PC-3 (cell line): Measurements from ENCODE around the gene IGSF3. TPM values are rescaled to one million over a fixed set of nuclear protein-coding genes. Genes with fewer than 3 reads are reported as not detected.

Source experiments
- ATAC-seq: fragments of 200-7000 bp; cut with Tn5 transposase; 2 replicates; pipeline ENCODE4 v1.9.1; 2020; ENCODE audit warnings: mild to moderate bottlenecking, moderate library complexity
- BruUV-seq: library from RNA; stranded (reverse); fragments of 400-500 nt; replicated peaks from 2 replicates; lab custom pipeline; 2021; lab: Mats Ljungman, UMichigan
- CTCF ChIA-PET: fragments of 300-600 bp; sonication (Branson Sonifier 250); formaldehyde crosslinking; loops from one replicate; lab custom pipeline; 2022; ENCODE audit warnings: antibody characterized with exemption; lab: Charles Lee
- POLR2A ChIA-PET: fragments of 300-600 bp; sonication (Branson Sonifier 250); formaldehyde crosslinking; loops from one replicate; lab custom pipeline; 2022; ENCODE audit warnings: antibody characterized with exemption; ENCODE audit not compliant: unreplicated experiment; lab: Charles Lee
- DNase-seq: peaks from one replicate; pipeline ENCODE4 v3.0.0-alpha.2; 2015
- H2AFZ ChIP-seq: fragments of 300-600 bp; sonication (generic); 2 replicates; pipeline ENCODE4 v1.6.0; 2016; ENCODE audit warnings: antibody characterized with exemption, low read length
- H3F3A ChIP-seq: fragments of 300-600 bp; sonication (generic); one replicate; pipeline ENCODE4 v1.6.0; 2017; ENCODE audit warnings: antibody characterized with exemption, low read length, control low read depth, mild to moderate bottlenecking; ENCODE audit not compliant: unreplicated experiment
- H3K27ac ChIP-seq: fragments of 300-600 bp; sonication (generic); 2 replicates; pipeline ENCODE4 v1.5.1; 2016; ENCODE audit warnings: mild to moderate bottlenecking, low read length
- H3K27me3 ChIP-seq: fragments of 300-600 bp; sonication (generic); 2 replicates; pipeline ENCODE4 v1.6.1; 2016; ENCODE audit warnings: low read length, mixed read lengths
- H3K36me3 ChIP-seq: fragments of 300-600 bp; sonication (generic); 2 replicates; pipeline ENCODE4 v1.6.1; 2016; ENCODE audit warnings: low read depth, mixed run types, low read length, mixed read lengths
- H3K4me1 ChIP-seq: fragments of 300-600 bp; sonication (generic); 2 replicates; pipeline ENCODE4 v1.5.1; 2016; ENCODE audit warnings: low read length; ENCODE audit not compliant: insufficient read depth
- H3K4me2 ChIP-seq: fragments of 300-600 bp; sonication (generic); 2 replicates; pipeline ENCODE4 v1.6.0; 2016; ENCODE audit warnings: low read length
- H3K4me3 ChIP-seq: fragments of 300-600 bp; sonication (generic); 2 replicates; pipeline ENCODE4 v1.5.1; 2016; ENCODE audit warnings: mild to moderate bottlenecking, low read length, mixed read lengths
- H3K79me2 ChIP-seq: fragments of 300-600 bp; sonication (generic); 2 replicates; pipeline ENCODE4 v1.6.1; 2017; ENCODE audit warnings: low read length, mixed read lengths
- H3K9ac ChIP-seq: fragments of 300-600 bp; sonication (generic); 2 replicates; pipeline ENCODE4 v1.6.0; 2016; ENCODE audit warnings: mild to moderate bottlenecking, low read length
- H3K9me2 ChIP-seq: fragments of 300-600 bp; sonication (generic); replicated peaks from 2 replicates; pipeline ENCODE4 v1.6.1; 2016; ENCODE audit warnings: mixed run types, low read length, mixed read lengths
- H3K9me3 ChIP-seq: fragments of 300-600 bp; sonication (generic); 2 replicates; pipeline ENCODE4 v1.6.1; 2016; ENCODE audit warnings: low read length, mixed read lengths
- H4K20me1 ChIP-seq: fragments of 300-600 bp; sonication (generic); 2 replicates; pipeline ENCODE4 v1.6.1; 2016; ENCODE audit warnings: low read length, mixed read lengths
- CTCF ChIP-seq: fragments of 300-600 bp; sonication (generic); conservative IDR thresholded peaks from 2 replicates; pipeline ENCODE4 v1.5.1; 2017; ENCODE audit warnings: antibody characterized with exemption, low read depth, mild to moderate bottlenecking, low read length
- EZH2 ChIP-seq: fragments of 300-600 bp; sonication (generic); IDR thresholded peaks from one replicate; pipeline ENCODE4 v1.6.1; 2017; ENCODE audit warnings: antibody characterized with exemption, mild to moderate bottlenecking, low read length; ENCODE audit not compliant: unreplicated experiment
- EZH2phosphoT487 ChIP-seq: fragments of 300-600 bp; sonication (generic); IDR thresholded peaks from 2 replicates; pipeline ENCODE4 v1.6.1; 2018; ENCODE audit warnings: mild to moderate bottlenecking, antibody characterized with exemption, low read length, borderline replicate concordance
- intact Hi-C: fragments of 100-400 bp; cut with micrococcal nuclease; formaldehyde crosslinking; loops from 2 replicates; pipeline ENCODE4 v1.9.0; 2023
- total RNA-seq: library from RNA; depleted of rRNA; stranded (reverse); fragments of >200 nt; gene quantifications from 2 replicates; pipeline ENCODE4 v1.2.3, GENCODE V29; 2014

Gene IGSF3
- total RNA-seq, 1 experiment from 2014 or later, result 15.5 TPM

DNA sequence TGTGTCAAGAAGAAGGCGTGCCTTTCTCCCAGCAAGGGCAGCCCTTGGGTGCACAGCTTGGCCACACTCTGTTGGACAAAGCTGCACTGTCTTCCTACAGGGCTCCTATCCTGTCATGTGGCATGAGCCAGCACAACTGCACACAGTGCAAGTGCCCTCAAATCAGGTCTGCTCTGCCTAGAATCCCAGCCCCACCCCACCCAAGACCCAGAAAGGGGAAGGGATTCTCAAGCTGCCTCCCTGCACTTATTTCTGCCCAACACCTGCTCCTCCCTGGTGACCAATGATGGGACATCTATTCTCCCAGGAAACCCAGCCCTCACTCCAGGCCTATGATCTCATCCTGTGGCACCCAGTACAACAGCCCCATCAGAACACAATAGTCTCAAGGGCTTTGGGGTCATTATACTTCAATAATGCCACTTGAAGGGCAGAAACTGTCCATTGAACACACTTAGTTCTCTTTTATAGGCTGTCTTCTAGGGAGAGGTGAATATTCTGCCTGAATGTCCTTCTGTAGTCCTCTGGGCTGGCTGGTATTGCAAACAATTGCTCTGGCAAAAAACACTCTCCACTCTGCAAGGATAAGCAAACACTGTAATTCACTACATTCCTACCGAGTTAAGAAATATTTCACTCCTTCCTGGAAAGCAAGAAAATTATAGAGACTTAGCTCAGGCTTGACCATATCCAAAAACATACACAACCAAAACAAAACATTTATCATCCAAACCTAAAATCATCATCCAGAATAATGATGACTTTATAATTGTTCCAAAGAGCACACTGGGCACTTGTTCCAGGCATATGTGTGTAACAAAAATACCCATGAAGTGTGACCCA lies 43.1 kb upstream of the IGSF3 start:
- H4K20me1 ChIP-seq, result no peaks in the 10 kb centered on the region
- no peaks in the 10 kb centered on the region for H3K27me3 ChIP-seq
- no peaks in the 10 kb centered on the region for H3K36me3 ChIP-seq
- intact Hi-C loops, result no loop called here
- no peaks in the 10 kb centered on the region for H3K9me3 ChIP-seq
- no peaks in the 10 kb centered on the region for H3F3A ChIP-seq
- TF ChIP-seq EZH2phosphoT487 (no peak), EZH2 (no peak), CTCF (no peak)
- no peak for ATAC-seq
- no peak overlapping the region for H3K4me3 ChIP-seq
- no TSS peak for BruUV-seq
- ChIA-PET POLR2A (no interaction called here), CTCF (no interaction called here)
- no peaks in the 10 kb centered on the region for H3K4me1 ChIP-seq
- no peaks in the 10 kb centered on the region for H3K79me2 ChIP-seq
- H2AFZ ChIP-seq, result no peak overlapping the region
- H3K27ac ChIP-seq, result no peak overlapping the region
- no peaks in the 10 kb centered on the region for H3K9me2 ChIP-seq
- no peak overlapping the region for H3K4me2 ChIP-seq
- H3K9ac ChIP-seq, result no peak overlapping the region
- no peak for DNase-seq

DNA sequence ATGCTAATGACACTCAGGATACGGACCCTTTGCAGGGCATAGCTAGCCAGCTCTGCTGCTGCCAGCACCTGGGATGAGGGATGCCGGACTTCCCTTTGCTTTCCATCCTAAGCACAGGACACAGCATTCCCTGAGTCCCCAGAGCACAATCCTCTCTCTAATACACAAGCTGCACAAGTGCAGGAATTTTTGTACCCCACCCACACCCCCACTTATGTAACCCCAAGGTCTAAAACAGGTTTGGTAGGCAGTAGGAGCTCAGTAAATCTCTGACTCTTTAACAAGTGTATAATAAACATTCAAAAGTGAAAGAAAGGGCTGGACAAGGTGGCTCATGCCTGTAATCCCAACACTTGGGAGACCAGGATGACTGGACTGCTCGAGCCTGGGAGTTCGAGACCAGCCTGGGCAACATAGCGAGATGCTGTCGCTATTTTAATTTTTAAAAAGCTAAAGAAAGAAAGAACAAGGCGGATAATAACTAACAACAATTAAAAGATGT lies 42.2 kb upstream of the IGSF3 start:
- no peak overlapping the region for H2AFZ ChIP-seq
- CTCF ChIA-PET, result no interaction called here
- DNase-seq (no peak), ATAC-seq (no peak)
- H3K9ac ChIP-seq, result no peak overlapping the region
- H3K4me2 ChIP-seq, result no peak overlapping the region
- no peaks in the 10 kb centered on the region for H3K79me2 ChIP-seq
- H3K27me3 ChIP-seq, result no peaks in the 10 kb centered on the region
- no peak for TF ChIP-seq EZH2
- TF ChIP-seq EZH2phosphoT487, result no peak
- TF ChIP-seq CTCF, result no peak
- intact Hi-C loops, result no loop called here
- no peaks in the 10 kb centered on the region for H3F3A ChIP-seq
- POLR2A ChIA-PET, result no interaction called here
- no peaks in the 10 kb centered on the region for H3K4me1 ChIP-seq
- H4K20me1 ChIP-seq, result no peaks in the 10 kb centered on the region
- H3K36me3 ChIP-seq, result no peaks in the 10 kb centered on the region
- no peaks in the 10 kb centered on the region for H3K9me2 ChIP-seq
- H3K27ac ChIP-seq, result no peak overlapping the region
- H3K9me3 ChIP-seq, result no peaks in the 10 kb centered on the region
- BruUV-seq, result no TSS peak
- H3K4me3 ChIP-seq, result no peak overlapping the region
